Endothelial cell (in vitro differentiated cells): ENCODE results near the gene SMIM44. TPM values are rescaled to one million over a fixed set of nuclear protein-coding genes. Genes with fewer than 3 reads are reported as not detected.
A peak's percentile ranks its signal among the peaks of the same experiment; 100 is the strongest.

Experiments
- DNase-seq: peaks from one replicate; pipeline ENCODE4 v3.0.0; 2021; ENCODE audit warnings: low spot score
- H3K27ac Mint-ChIP-seq: one replicate; pipeline ENCODE4 v1.8.0; 2021; ENCODE audit warnings: mixed read lengths, inconsistent platforms; ENCODE audit not compliant: unreplicated experiment
- H3K27me3 Mint-ChIP-seq: one replicate; pipeline ENCODE4 v1.8.0; 2021; ENCODE audit warnings: mild to moderate bottlenecking, moderate library complexity, mixed read lengths, inconsistent platforms; ENCODE audit not compliant: unreplicated experiment
- H3K36me3 Mint-ChIP-seq: one replicate; pipeline ENCODE4 v1.8.0; 2021; ENCODE audit warnings: mild to moderate bottlenecking, low read depth, mixed read lengths, inconsistent platforms; ENCODE audit not compliant: unreplicated experiment
- H3K4me1 Mint-ChIP-seq: one replicate; pipeline ENCODE4 v1.8.0; 2021; ENCODE audit warnings: mild to moderate bottlenecking, mixed read lengths, inconsistent platforms; ENCODE audit not compliant: unreplicated experiment
- H3K4me3 Mint-ChIP-seq: one replicate; pipeline ENCODE4 v1.8.0; 2021; ENCODE audit warnings: mild to moderate bottlenecking, mixed read lengths, inconsistent platforms; ENCODE audit not compliant: unreplicated experiment
- H3K9me3 Mint-ChIP-seq: one replicate; pipeline ENCODE4 v1.8.0; 2021; ENCODE audit warnings: mixed read lengths, inconsistent platforms; ENCODE audit not compliant: unreplicated experiment
- total RNA-seq: library from RNA; stranded (reverse); fragmentation: NEBNext Ultra II Directional; extraction: Animal tissue kit (Norgen Biotek cat#: 25700); gene quantifications from one replicate; pipeline ENCODE4 v1.2.1, GENCODE V29; 2021; ENCODE audit not compliant: unreplicated experiment
- TF ChIP-seq, protein P1 (sequence below): fragments of 200-600 bp; sonication (generic); IDR thresholded peaks from one replicate; pipeline ENCODE4 v1.5.0; 2021; ENCODE audit warnings: antibody characterized with exemption; ENCODE audit not compliant: unreplicated experiment

Gene SMIM44
- total RNA-seq, 1 donor from 2014 or later: not detected

DNA sequence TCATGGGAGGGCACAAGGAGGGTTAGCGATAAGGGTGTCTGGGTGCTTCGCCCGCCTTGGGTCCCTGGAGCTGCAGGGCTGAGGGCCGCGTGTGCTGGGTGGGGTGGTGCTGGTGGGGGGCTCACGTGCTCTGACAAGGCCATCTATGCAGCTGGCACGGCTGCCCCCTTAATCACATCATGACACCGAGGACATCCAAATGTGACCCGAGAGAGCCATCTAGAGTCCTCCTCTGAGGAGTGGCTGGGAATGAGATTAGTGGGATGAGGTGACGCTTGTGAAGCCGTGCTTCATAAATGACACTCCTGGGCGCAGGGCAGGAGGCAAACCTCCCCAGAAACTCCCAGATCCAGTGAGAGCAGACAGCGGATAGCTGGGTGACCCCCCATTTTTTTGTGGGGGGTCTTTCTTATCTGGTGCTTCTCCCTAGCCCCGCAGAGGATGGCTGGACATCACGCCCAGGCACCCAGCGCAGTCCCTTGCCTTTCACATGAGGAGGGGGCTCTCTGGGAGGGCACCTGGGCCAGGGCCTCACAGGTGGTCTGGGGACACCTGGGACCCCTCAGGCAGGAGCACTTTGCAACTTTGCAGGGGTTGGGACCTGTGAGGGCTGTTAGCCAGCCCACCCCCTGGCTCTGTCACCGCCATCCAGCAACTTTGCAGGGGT is 29.5 kb upstream of the SMIM44 start:
- H3K4me1 Mint-ChIP-seq: no peaks in the 10 kb centered on the region
- peak overlapping the region; percentile 30 for H3K27ac Mint-ChIP-seq
- peaks cover 20% of the 10 kb centered on the region for H3K36me3 Mint-ChIP-seq
- DNase-seq: no peak
- H3K27me3 Mint-ChIP-seq: peaks cover 5% of the 10 kb centered on the region
- TF ChIP-seq, protein P1, sequence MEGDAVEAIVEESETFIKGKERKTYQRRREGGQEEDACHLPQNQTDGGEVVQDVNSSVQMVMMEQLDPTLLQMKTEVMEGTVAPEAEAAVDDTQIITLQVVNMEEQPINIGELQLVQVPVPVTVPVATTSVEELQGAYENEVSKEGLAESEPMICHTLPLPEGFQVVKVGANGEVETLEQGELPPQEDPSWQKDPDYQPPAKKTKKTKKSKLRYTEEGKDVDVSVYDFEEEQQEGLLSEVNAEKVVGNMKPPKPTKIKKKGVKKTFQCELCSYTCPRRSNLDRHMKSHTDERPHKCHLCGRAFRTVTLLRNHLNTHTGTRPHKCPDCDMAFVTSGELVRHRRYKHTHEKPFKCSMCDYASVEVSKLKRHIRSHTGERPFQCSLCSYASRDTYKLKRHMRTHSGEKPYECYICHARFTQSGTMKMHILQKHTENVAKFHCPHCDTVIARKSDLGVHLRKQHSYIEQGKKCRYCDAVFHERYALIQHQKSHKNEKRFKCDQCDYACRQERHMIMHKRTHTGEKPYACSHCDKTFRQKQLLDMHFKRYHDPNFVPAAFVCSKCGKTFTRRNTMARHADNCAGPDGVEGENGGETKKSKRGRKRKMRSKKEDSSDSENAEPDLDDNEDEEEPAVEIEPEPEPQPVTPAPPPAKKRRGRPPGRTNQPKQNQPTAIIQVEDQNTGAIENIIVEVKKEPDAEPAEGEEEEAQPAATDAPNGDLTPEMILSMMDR: no peak
- no peak overlapping the region for H3K4me3 Mint-ChIP-seq
- no peaks in the 10 kb centered on the region for H3K9me3 Mint-ChIP-seq

DNA sequence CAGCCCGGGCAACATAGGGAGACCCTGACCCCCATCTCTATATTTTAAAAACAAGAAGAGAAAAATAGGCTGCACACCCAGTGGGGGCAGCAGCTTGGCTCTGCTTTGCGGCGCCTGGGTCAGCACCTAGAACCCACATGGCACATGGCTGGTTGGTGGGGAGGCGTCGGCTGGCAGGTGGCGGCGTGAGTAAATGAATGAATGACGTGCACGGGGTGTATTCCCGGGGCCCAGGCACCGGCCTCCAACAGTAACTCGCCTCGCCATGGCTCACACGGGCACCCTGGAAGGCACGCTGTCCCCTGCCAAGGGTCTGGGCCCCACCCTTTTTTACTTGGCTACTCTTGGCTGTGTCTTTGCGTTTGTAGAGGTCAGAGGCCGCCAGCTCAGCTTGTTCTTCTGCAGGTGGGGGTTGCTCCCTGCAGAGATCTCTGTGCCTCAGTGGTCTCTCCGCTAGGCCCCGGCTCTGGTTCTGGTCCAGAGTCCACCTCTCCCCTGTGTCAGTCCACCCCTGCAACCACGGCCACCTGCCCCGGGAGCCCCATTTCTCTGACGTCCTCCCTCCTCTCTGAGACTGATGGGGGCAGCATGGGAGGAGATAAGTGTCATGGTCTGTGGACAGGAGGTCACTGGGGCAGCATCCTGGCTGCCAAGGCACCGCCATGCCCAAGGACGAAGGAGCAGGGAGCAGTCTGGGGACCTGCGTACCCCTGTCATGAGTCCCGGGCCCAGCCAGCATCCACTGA is 28.4 kb upstream of the SMIM44 start:
- H3K27me3 Mint-ChIP-seq: peaks cover 9% of the 10 kb centered on the region
- H3K4me3 Mint-ChIP-seq: no peak overlapping the region
- no peaks in the 10 kb centered on the region for H3K9me3 Mint-ChIP-seq
- H3K27ac Mint-ChIP-seq: no peak overlapping the region
- no peak for DNase-seq
- H3K4me1 Mint-ChIP-seq: peaks cover 6% of the 10 kb centered on the region
- H3K36me3 Mint-ChIP-seq: peaks cover 20% of the 10 kb centered on the region
- TF ChIP-seq, protein P1: no peak

DNA sequence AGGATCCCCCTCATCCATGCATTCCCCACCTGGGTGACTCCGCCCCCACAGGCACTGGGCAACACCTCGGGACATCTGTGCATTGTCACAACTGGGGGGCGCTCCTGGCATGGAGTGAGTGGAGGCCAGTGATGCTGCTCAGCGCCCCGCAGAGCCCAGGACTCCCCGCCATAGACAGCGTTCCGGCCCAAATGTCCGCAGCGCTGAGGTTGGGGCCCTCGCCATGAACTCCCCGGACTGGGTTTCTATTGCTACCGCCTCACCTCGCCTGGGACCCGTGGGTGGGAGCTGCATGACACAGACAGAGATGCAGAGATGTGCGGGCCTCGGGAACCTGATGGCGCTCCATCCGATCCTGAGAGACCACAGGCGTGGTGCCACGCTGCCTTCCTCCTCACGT is 27.5 kb upstream of the SMIM44 start:
- DNase-seq: no peak
- Mint-ChIP-seq H3K27ac (no peak overlapping the region), H3K9me3 (no peaks in the 10 kb centered on the region)

DNA sequence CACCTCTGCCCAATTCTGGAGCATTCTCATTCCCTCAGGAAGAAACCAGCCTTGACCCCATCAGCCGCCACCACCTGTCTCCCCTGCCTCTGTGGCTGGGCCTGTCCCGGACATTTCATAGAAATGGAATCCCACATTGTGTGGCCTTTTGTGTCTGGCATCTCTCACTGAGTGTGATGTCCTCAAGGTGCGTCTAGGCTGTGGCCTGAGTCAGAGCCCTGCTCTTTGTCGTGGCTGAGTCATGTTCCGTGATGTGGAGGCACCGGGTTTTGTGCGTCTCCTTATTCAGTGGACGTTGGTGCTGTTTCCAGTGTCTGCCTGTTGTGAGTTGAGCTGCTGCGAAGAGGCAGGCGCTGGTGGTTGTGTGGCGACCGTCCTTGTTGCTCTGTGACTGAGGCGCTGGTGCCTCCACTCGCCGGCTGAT is 26.3 kb upstream of the SMIM44 start:
- H3K27me3 Mint-ChIP-seq: peaks cover 14% of the 10 kb centered on the region
- H3K4me3 Mint-ChIP-seq: peak overlapping the region; percentile 39
- H3K36me3 Mint-ChIP-seq: peaks cover 19% of the 10 kb centered on the region
- DNase-seq: no peak
- H3K27ac Mint-ChIP-seq: peak overlapping the region; percentile 30
- TF ChIP-seq, protein P1: no peak
- no peaks in the 10 kb centered on the region for H3K9me3 Mint-ChIP-seq
- peaks cover 9% of the 10 kb centered on the region for H3K4me1 Mint-ChIP-seq

More for the DNA sequence above, 27.5 kb upstream of the SMIM44 start:
- TF ChIP-seq, protein P1: no peak
- Mint-ChIP-seq H3K4me3 (no peak overlapping the region), H3K27me3 (peaks cover 13% of the 10 kb centered on the region), H3K36me3 (peaks cover 20% of the 10 kb centered on the region), H3K4me1 (peaks cover 6% of the 10 kb centered on the region)
